Pons (tissue), 1 donor: ENCODE results near the gene LBHD2.

Experiments
- DNase-seq: peaks from one replicate; pipeline ENCODE4 v3.0.0-alpha.2; 2016; ENCODE audit warnings: low spot score

Gene LBHD2

GRCh38 chr14:103091041-103091882 is 7.3 kb downstream of the LBHD2 start:
- no peak for DNase-seq

- no peak for DNase-seq
Measured at GRCh38 chr14:103091883-103092222, 7.8 kb downstream of the LBHD2 start.

- no peak for DNase-seq
Measured at GRCh38 chr14:103093856-103094405, 9.9 kb downstream of the LBHD2 start.

GRCh38 chr14:103094406-103095209 is 10.6 kb downstream of the LBHD2 start, which contains the start of gene EXOC3L4:
Gene EXOC3L4, plus strand, starts transcription at chr14:103094725. Its CDS starts 5,495 bp downstream, at chr14:103100220.
- no peak for DNase-seq

GRCh38 chr14:103095210-103095778 is 11.3 kb downstream of the LBHD2 start:
- no peak for DNase-seq

GRCh38 chr14:103096387-103096786 is 12.4 kb downstream of the LBHD2 start:
- DNase-seq: no peak

- no peak for DNase-seq
Measured at GRCh38 chr14:103097244-103097993, 13.4 kb downstream of the LBHD2 start.

GRCh38 chr14:103097994-103098957 is 14.3 kb downstream of the LBHD2 start:
- no peak for DNase-seq

GRCh38 chr14:103099081-103099732 is 15.2 kb downstream of the LBHD2 start:
- no peak for DNase-seq

- no peak for DNase-seq
Measured at GRCh38 chr14:103099733-103100280, 15.8 kb downstream of the LBHD2 start.

- DNase-seq: no peak
Measured at GRCh38 chr14:103100281-103101121, 16.5 kb downstream of the LBHD2 start.

GRCh38 chr14:103101257-103101962 is 17.4 kb downstream of the LBHD2 start:
- no peak for DNase-seq

- no peak for DNase-seq
Measured at GRCh38 chr14:103101963-103102688, 18.1 kb downstream of the LBHD2 start.

- DNase-seq: no peak
Measured at GRCh38 chr14:103102689-103103260, 18.8 kb downstream of the LBHD2 start.

- DNase-seq: no peak
Measured at GRCh38 chr14:103103461-103104388, 19.7 kb downstream of the LBHD2 start.

GRCh38 chr14:103104389-103104653 is 20.3 kb downstream of the LBHD2 start:
- DNase-seq: no peak
